BJ (cell line): ENCODE results near the gene KATNBL1. TPM values are rescaled to one million over a fixed set of nuclear protein-coding genes. Genes with fewer than 3 reads are reported as not detected.
A peak's percentile ranks its signal among the peaks of the same experiment; 100 is the strongest.

Experiments
- CTCF ChIA-PET: fragments of 350-600 bp; formaldehyde crosslinking; extraction: SDS; loops from one replicate; lab custom pipeline; 2021; ENCODE audit warnings: antibody characterized with exemption, inconsistent platforms; lab: Yijun Ruan, JAX
- POLR2A ChIA-PET: fragments of 300-600 bp; sonication (Branson Sonifier 250); formaldehyde crosslinking; extraction: SDS; loops from one replicate; lab custom pipeline; 2021; ENCODE audit warnings: antibody characterized with exemption; lab: Charles Lee
- DNase-seq: peaks from one replicate; pipeline ENCODE4 v3.0.0-alpha.2; 2011; ENCODE audit warnings: low read depth
- H3K27me3 ChIP-seq: 2 replicates; pipeline ENCODE4 v1.6.0; 2011; ENCODE audit warnings: low read length; ENCODE audit not compliant: control insufficient read depth, insufficient read depth
- H3K36me3 ChIP-seq: 2 replicates; pipeline ENCODE4 v1.5.1; 2011; ENCODE audit warnings: low read length; ENCODE audit not compliant: control insufficient read depth, insufficient read depth
- H3K4me3 ChIP-seq: 2 replicates; pipeline ENCODE4 v1.5.1; 2011; ENCODE audit warnings: low read depth, mild to moderate bottlenecking, control low read depth, low read length
- CTCF ChIP-seq: IDR thresholded peaks from 2 replicates; pipeline ENCODE4 v1.5.1; 2011; ENCODE audit warnings: low read depth, mild to moderate bottlenecking, control low read depth, inconsistent platforms, low read length, moderate library complexity; ENCODE audit not compliant: insufficient read depth
- polyA minus RNA-seq: library from RNA; depleted of rRNA, polyadenylated mRNA; stranded (reverse); fragments of >200 nt; gene quantifications from 2 replicates; pipeline ENCODE4 v1.2.3, GENCODE V29; 2011; rRNA and poly(A)+ RNA removed
- polyA plus RNA-seq: library from polyadenylated mRNA; depleted of rRNA; stranded (reverse); fragments of >200 nt; gene quantifications from 2 replicates; pipeline ENCODE4 v1.2.3, GENCODE V29; 2011; rRNA removed

Gene KATNBL1, protein sequence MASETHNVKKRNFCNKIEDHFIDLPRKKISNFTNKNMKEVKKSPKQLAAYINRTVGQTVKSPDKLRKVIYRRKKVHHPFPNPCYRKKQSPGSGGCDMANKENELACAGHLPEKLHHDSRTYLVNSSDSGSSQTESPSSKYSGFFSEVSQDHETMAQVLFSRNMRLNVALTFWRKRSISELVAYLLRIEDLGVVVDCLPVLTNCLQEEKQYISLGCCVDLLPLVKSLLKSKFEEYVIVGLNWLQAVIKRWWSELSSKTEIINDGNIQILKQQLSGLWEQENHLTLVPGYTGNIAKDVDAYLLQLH
- polyA plus RNA-seq (17.3 and 28.9 TPM in 2 replicates), polyA minus RNA-seq (6.4 and 10.1 TPM in 2 replicates)

- TF ChIP-seq CTCF: peak; percentile 90
- H3K36me3 ChIP-seq: no peaks in the 10 kb centered on the region
- DNase-seq: peak; percentile 32
- H3K27me3 ChIP-seq: no peaks in the 10 kb centered on the region
- peak within 1 kb of the TSS; percentile 55 for H3K4me3 ChIP-seq
- ChIA-PET CTCF (interaction anchor here (0.5 to 7.2 kb wide), 29 partner anchors 10 to 162 kb away, joined by 3 to 124 read pairs (median 4); partner anchors contain the start of genes EMC4, EMC7, LPCAT4 and NOP10), POLR2A (interaction anchor here (0.6 to 0.8 kb wide), 4 partner anchors 100 to 1491 kb away, joined by 3 to 20 read pairs (median 6); partner anchors contain the start of genes EMC7 and PGBD4)
Observed at GRCh38 chr15:34209421-34210282, at the start of gene KATNBL1. Gene KATNBL1, minus strand, starts transcription at chr15:34210096. Its CDS starts 46,420 bp downstream, at chr15:34163676.

DNA sequence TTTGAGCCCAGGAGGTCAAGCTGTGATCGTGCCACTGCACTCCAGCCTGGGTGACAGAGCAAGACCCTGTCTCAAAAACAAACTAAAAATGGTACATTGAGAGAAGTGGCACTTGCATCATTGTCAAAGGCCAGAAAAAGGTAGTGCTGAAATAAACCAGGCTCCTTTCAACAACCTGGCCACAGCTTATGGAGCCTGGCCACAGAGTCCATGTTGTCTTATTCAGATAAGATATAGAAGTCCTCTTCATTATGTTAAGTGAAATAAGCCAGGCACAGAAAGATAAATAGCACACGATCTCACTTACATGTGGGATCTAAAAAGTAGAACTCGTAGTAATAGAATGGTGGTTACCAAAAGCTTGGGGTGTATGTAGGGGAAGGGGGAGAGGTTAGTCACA lies 49.7 kb upstream of the KATNBL1 start:
- H3K27me3 ChIP-seq: no peaks in the 10 kb centered on the region
- ChIA-PET POLR2A (no interaction called here), CTCF (interaction anchor here (4.7 kb wide), 1 partner anchor 17 kb away, joined by 21 read pairs; no protein-coding TSS in a partner anchor)
- no peaks in the 10 kb centered on the region for H3K36me3 ChIP-seq
- DNase-seq: no peak
- TF ChIP-seq CTCF: no peak
- no peak overlapping the region for H3K4me3 ChIP-seq

DNA sequence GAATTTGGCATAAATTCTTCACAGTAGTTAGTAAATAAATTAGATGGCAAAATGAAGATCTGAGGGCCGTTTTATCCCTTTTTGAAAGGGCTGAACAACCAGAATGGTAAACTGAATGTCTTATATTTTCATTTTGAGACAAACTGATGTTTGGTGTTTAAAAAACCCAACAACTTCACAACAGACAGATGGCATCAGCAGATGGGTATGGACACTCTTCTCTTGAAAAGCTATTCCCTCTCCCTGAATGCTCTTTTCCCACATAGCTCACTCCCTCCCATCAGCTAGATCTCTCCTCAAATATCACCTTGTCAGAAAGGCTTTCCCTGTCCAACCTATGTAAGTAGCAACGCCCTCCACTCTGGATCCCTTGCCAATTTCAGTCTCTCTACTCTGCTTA lies 48.3 kb upstream of the KATNBL1 start:
- no peaks in the 10 kb centered on the region for H3K36me3 ChIP-seq
- TF ChIP-seq CTCF: no peak
- H3K27me3 ChIP-seq: no peaks in the 10 kb centered on the region
- no peak for DNase-seq
- CTCF ChIA-PET: interaction anchor here (4.7 kb wide), 1 partner anchor 16 kb away, joined by 21 read pairs; no protein-coding TSS in a partner anchor
- POLR2A ChIA-PET: no interaction called here
- H3K4me3 ChIP-seq: no peak overlapping the region

GRCh38 chr15:34252545-34252944 lies 42.6 kb upstream of the KATNBL1 start:
- ChIA-PET CTCF (interaction anchor here (0.7 to 4.3 kb wide), 4 partner anchors 11 to 90 kb away, joined by 3 to 28 read pairs (median 4); partner anchors contain the start of genes NOP10 and NUTM1), POLR2A (no interaction called here)
- no peak for TF ChIP-seq CTCF
- Histone ChIP-seq H3K36me3 (no peaks in the 10 kb centered on the region), H3K27me3 (no peaks in the 10 kb centered on the region), H3K4me3 (no peak overlapping the region)
- no peak for DNase-seq
